Bronchial epithelial cell (primary cell): ENCODE measurements around the gene PPP2R2C. TPM values are rescaled to one million over a fixed set of nuclear protein-coding genes. Genes with fewer than 3 reads are reported as not detected.

Experiments
- DNase-seq: peaks from one replicate; pipeline ENCODE4 v3.0.0-alpha.2; 2010; ENCODE audit warnings: low read depth
- FAIRE-seq: peaks from 2 replicates; lab custom pipeline; 2011; peaks lifted over from hg19 to GRCh38; lab: Jason Lieb, UNC
- H3K27me3 ChIP-seq: 2 replicates; pipeline ENCODE4 v1.5.1; 2011; ENCODE audit warnings: low read length; ENCODE audit not compliant: control insufficient read depth, insufficient read depth
- H3K36me3 ChIP-seq: 2 replicates; pipeline ENCODE4 v1.5.1; 2011; ENCODE audit warnings: low read length; ENCODE audit not compliant: control insufficient read depth, insufficient read depth
- H3K4me3 ChIP-seq: 2 replicates; pipeline ENCODE4 v1.5.1; 2011; ENCODE audit warnings: mild to moderate bottlenecking, low read depth, low read length, control low read depth
- total RNA-seq: library from RNA; depleted of rRNA; stranded (reverse); fragments of >200 nt; gene quantifications from 2 replicates; pipeline ENCODE4 v1.2.1, GENCODE V29; 2014
- TF ChIP-seq, protein P1 (sequence below): IDR thresholded peaks from 2 replicates; pipeline ENCODE4 v1.5.1; 2011; ENCODE audit warnings: mild to moderate bottlenecking, moderate library complexity, low read length, control low read depth, inconsistent platforms; ENCODE audit not compliant: insufficient read depth, severe bottlenecking

The PPP2R2C gene
- total RNA-seq, 1 donor from 2014 or later = 1.1 TPM

DNA sequence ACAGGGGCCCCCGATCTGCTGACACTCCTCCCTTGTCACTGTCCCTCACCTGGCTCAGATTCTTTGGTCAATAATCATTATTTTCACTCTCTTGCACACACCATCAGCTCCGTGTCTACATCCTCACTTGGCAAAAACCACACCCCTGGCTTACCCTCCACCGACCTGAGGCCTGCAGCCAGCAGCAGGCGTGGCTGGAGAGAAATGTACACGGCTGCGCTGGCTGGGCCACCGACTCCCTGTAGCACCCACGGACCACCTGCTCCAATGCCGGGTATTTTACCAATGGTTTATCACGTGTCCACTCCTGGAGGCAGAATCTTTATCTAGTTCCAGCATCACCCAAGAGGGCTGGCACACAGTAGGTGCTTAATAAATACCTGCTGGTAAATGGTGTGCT is 104.3 kb downstream of the PPP2R2C start:
- FAIRE-seq = no peak
- TF ChIP-seq, protein P1, sequence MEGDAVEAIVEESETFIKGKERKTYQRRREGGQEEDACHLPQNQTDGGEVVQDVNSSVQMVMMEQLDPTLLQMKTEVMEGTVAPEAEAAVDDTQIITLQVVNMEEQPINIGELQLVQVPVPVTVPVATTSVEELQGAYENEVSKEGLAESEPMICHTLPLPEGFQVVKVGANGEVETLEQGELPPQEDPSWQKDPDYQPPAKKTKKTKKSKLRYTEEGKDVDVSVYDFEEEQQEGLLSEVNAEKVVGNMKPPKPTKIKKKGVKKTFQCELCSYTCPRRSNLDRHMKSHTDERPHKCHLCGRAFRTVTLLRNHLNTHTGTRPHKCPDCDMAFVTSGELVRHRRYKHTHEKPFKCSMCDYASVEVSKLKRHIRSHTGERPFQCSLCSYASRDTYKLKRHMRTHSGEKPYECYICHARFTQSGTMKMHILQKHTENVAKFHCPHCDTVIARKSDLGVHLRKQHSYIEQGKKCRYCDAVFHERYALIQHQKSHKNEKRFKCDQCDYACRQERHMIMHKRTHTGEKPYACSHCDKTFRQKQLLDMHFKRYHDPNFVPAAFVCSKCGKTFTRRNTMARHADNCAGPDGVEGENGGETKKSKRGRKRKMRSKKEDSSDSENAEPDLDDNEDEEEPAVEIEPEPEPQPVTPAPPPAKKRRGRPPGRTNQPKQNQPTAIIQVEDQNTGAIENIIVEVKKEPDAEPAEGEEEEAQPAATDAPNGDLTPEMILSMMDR = no peak

DNA sequence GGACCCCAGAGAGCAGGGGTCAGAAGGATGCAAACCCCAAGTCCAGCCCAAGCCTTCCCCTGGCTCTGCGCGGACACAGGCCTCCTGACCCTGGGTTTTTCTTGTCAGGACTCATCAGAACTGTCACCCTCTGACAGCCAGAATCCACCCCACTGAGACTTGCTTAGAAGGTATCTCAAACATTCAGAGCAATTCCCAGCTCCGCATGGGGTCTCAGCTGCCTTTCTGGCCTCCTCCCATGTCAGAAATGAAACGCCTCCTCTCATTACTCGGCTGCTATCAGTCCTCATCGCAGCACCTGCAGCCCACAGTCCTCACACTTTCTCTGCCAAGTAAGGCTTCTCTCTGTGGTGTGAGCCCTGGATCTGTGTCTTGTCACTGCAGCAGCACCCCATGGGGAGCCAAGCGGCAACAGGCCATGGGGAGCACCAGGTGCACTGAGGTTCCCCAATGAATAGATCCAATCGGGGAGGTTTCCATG is 105.0 kb downstream of the PPP2R2C start:
- no peaks in the 10 kb centered on the region for H3K36me3 ChIP-seq
- H3K27me3 ChIP-seq = no peaks in the 10 kb centered on the region
- no peak for FAIRE-seq
- DNase-seq = no peak
- TF ChIP-seq, protein P1 = no peak
- no peak overlapping the region for H3K4me3 ChIP-seq

More for the DNA sequence above, 104.3 kb downstream of the PPP2R2C start:
- H3K4me3 ChIP-seq = no peak overlapping the region
- H3K27me3 ChIP-seq = no peaks in the 10 kb centered on the region
- DNase-seq = no peak
- no peaks in the 10 kb centered on the region for H3K36me3 ChIP-seq

DNA sequence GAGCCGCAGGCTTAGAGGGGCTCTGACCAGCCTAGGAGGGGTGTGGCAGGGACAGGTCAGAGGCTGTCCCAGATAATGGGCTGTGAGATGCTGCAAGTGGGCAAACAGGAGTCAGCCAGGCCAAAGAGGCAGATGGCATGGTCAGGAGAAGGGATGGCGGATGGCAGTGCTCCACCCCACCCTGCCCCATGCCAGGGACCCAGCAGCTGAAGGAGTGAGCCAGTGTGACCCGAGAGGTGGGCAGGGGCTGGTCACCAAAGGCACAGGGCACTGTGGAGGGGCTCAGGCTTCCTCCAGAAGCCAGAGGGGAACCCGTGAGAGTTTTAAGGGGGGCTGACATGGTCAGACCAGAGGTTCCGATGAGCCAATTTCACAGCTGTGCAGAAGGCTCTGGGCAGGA is 105.8 kb downstream of the PPP2R2C start:
- DNase-seq = no peak
- TF ChIP-seq, protein P1 = no peak
- no peak for FAIRE-seq
- H3K27me3 ChIP-seq = no peaks in the 10 kb centered on the region
- no peaks in the 10 kb centered on the region for H3K36me3 ChIP-seq
- H3K4me3 ChIP-seq = no peak overlapping the region

DNA sequence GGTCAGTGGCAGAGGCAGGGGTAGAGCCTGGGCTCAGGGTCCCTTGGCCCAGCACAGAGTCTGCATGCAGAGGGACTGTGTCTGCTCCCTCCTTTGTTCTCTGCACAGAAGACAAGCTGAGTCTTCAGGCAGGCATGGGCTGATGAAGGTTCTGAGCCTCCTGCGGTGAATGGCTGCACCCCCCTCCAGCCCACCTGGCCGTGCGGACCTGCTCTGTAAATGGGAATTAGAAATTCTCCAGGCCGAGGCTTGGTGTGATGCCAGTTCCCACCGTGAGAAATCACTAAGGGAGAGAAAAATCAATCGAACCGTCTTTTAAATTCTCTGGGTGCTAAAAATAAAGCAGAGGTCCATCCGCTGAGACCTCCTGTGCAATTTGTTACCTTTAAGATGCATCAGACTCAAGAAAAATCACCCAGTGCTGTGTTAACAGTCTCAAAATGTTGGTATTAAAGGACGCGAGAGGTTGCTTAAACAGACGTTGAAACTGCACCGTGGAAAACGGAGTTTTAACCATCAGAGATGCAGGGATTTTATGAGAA is 106.8 kb downstream of the PPP2R2C start:
- Histone ChIP-seq H3K4me3 (no peak overlapping the region), H3K27me3 (no peaks in the 10 kb centered on the region), H3K36me3 (no peaks in the 10 kb centered on the region)
- DNase-seq = no peak
- no peak for FAIRE-seq
- TF ChIP-seq, protein P1 = no peak

DNA sequence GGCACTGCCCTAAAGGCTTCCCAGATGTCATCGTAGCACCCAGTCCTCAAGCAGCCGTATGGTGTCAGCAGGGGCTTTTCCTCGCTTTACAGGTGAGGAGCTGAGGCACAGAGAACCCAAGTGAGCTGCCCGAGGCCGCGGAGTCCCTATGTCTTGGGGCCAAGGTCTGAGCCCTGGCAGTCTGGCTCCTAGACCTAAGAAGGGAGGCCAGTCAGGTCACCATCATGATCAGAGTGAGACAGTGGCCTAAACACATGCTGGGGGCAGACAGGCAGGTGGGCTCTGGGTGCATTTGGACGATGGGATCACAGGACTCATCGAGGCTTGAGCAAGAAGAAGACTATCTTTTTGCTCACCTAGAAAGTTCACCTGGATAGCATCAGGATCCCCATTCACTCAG is 107.8 kb downstream of the PPP2R2C start:
- H3K36me3 ChIP-seq = no peaks in the 10 kb centered on the region
- H3K27me3 ChIP-seq = no peaks in the 10 kb centered on the region
- TF ChIP-seq, protein P1 = no peak
- DNase-seq = no peak
- no peak overlapping the region for H3K4me3 ChIP-seq
- no peak for FAIRE-seq

DNA sequence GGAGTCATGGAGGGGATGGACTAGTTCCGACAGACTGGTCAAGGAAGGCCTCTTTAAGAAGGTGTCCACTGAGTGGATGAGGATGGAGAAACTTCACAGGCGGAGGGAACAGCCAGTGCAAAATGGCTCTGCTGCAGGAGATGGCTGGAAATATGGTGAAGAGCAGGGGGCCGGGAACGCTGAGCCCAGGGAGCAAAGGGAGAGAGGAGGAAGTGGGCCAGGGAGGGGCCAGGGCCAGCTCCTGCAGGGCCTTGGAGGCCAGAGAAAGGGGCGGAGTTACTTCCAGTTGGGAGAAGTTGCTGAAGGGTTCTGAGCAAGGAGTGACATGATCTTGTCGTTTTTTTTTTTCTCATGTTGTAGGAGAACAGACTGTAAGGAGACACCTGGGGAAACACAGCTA is 108.3 kb downstream of the PPP2R2C start:
- no peak for DNase-seq
- no peaks in the 10 kb centered on the region for H3K27me3 ChIP-seq
- no peak overlapping the region for H3K4me3 ChIP-seq
- FAIRE-seq = no peak
- TF ChIP-seq, protein P1 = no peak
- H3K36me3 ChIP-seq = no peaks in the 10 kb centered on the region
